WTC11 (cell line): Measurements from ENCODE around the gene TNNT1. TPM values are rescaled to one million over a fixed set of nuclear protein-coding genes. Genes with fewer than 3 reads are reported as not detected.
A peak's percentile ranks its signal among the peaks of the same experiment; 100 is the strongest.

Experiments
- ATAC-seq: fragments of 200-7000 bp; cut with Tn5 transposase; 2 replicates; pipeline ENCODE4 v1.10.0; 2021; ENCODE audit warnings: mild to moderate bottlenecking, moderate library complexity
- CTCF ChIA-PET: fragments of 300-600 bp; sonication (Branson Sonifier 250); formaldehyde crosslinking; loops from one replicate; lab custom pipeline; 2021; ENCODE audit warnings: antibody characterized with exemption; lab: Charles Lee
- POLR2A ChIA-PET: fragments of 350-600 bp; sonication (Branson Sonifier 250); formaldehyde crosslinking; loops from one replicate; lab custom pipeline; 2021; ENCODE audit warnings: antibody characterized with exemption; lab: Charles Lee
- DNase-seq: peaks from one replicate; pipeline ENCODE4 v3.0.0; 2021; ENCODE audit warnings: low spot score
- H3K27ac Mint-ChIP-seq: 2 replicates; pipeline ENCODE4 v1.8.0; 2021; ENCODE audit warnings: mixed read lengths
- H3K27me3 Mint-ChIP-seq: 2 replicates; pipeline ENCODE4 v1.8.0; 2021; ENCODE audit warnings: low read depth, mild to moderate bottlenecking, moderate library complexity, mixed read lengths
- H3K36me3 Mint-ChIP-seq: 2 replicates; pipeline ENCODE4 v1.8.0; 2021; ENCODE audit warnings: mixed read lengths
- H3K4me1 Mint-ChIP-seq: 2 replicates; pipeline ENCODE4 v1.8.0; 2022; ENCODE audit warnings: mixed read lengths
- H3K4me3 Mint-ChIP-seq: 2 replicates; pipeline ENCODE4 v1.8.0; 2021; ENCODE audit warnings: mild to moderate bottlenecking, moderate library complexity, mixed read lengths
- H3K9me3 Mint-ChIP-seq: 2 replicates; pipeline ENCODE4 v1.8.0; 2021; ENCODE audit warnings: mixed read lengths
- ARID4B ChIP-seq: sonication (generic); formaldehyde crosslinking; IDR thresholded peaks from 2 replicates; pipeline ENCODE4 v1.8.0; 2023; ENCODE audit warnings: missing genetic modification reagents, mild to moderate bottlenecking, borderline replicate concordance
- E2F5 ChIP-seq: sonication (generic); formaldehyde crosslinking; IDR thresholded peaks from 2 replicates; pipeline ENCODE4 v1.8.1; 2022; ENCODE audit warnings: mild to moderate bottlenecking, moderate library complexity, missing genetic modification reagents
- EMX1 ChIP-seq: fragments of 250-450 bp; sonication (Bioruptor Pico); IDR thresholded peaks from 2 replicates; pipeline ENCODE4 v1.8.0; 2021; ENCODE audit warnings: mild to moderate bottlenecking
- FOXK1 ChIP-seq: sonication (generic); formaldehyde crosslinking; IDR thresholded peaks from 2 replicates; pipeline ENCODE4 v1.8.0; 2022; ENCODE audit warnings: mild to moderate bottlenecking, moderate library complexity, missing genetic modification reagents
- FOXP1 ChIP-seq: sonication (generic); formaldehyde crosslinking; IDR thresholded peaks from 2 replicates; pipeline ENCODE4 v1.8.0; 2022; ENCODE audit warnings: missing genetic modification reagents, mild to moderate bottlenecking, moderate library complexity, borderline replicate concordance
- FOXP4 ChIP-seq: sonication (generic); formaldehyde crosslinking; IDR thresholded peaks from 2 replicates; pipeline ENCODE4 v1.8.0; 2022; ENCODE audit warnings: mild to moderate bottlenecking, missing genetic modification reagents
- JUN ChIP-seq: sonication (generic); formaldehyde crosslinking; IDR thresholded peaks from 2 replicates; pipeline ENCODE4 v1.8.0; 2023; ENCODE audit warnings: mild to moderate bottlenecking, missing genetic modification reagents
- MAX ChIP-seq: sonication (generic); formaldehyde crosslinking; IDR thresholded peaks from 2 replicates; pipeline ENCODE4 v1.8.0; 2022; ENCODE audit warnings: mild to moderate bottlenecking, missing genetic modification reagents
- SP1 ChIP-seq: sonication (generic); formaldehyde crosslinking; conservative IDR thresholded peaks from 2 replicates; pipeline ENCODE4 v1.8.1; 2022; ENCODE audit warnings: missing genetic modification reagents
- TEAD1 ChIP-seq: sonication (generic); formaldehyde crosslinking; IDR thresholded peaks from 2 replicates; pipeline ENCODE4 v1.8.0; 2022; ENCODE audit warnings: mild to moderate bottlenecking, missing genetic modification reagents
- USF2 ChIP-seq: sonication (generic); formaldehyde crosslinking; IDR thresholded peaks from 2 replicates; pipeline ENCODE4 v1.8.1; 2023; ENCODE audit warnings: mild to moderate bottlenecking, missing genetic modification reagents, moderate library complexity
- ZBTB43 ChIP-seq: sonication (generic); formaldehyde crosslinking; IDR thresholded peaks from 2 replicates; pipeline ENCODE4 v1.8.1; 2023; ENCODE audit warnings: mild to moderate bottlenecking, missing genetic modification reagents
- ZNF281 ChIP-seq: sonication (generic); formaldehyde crosslinking; IDR thresholded peaks from 2 replicates; pipeline ENCODE4 v1.8.0; 2023; ENCODE audit warnings: mild to moderate bottlenecking, missing genetic modification reagents
- ZNF416 ChIP-seq: fragments of 250-450 bp; sonication (Bioruptor Pico); IDR thresholded peaks from 2 replicates; pipeline ENCODE4 v1.9.0; 2021; ENCODE audit warnings: mild to moderate bottlenecking, inconsistent platforms
- total RNA-seq: library from RNA; stranded (reverse); gene quantifications from 3 replicates; pipeline ENCODE4 v1.2.3, GENCODE V29; 2021

Gene TNNT1
- total RNA-seq, 1 experiment from 2014 or later: 50.6 TPM

GRCh38 chr19:55146705-55147273 is 2.2 kb downstream of the TNNT1 start:
- DNase-seq: peak; percentile 89
- peak; percentile 90 for ATAC-seq
- Mint-ChIP-seq H3K9me3 (peaks cover 1% of the 10 kb centered on the region), H3K4me1 (peaks cover 38% of the 10 kb centered on the region), H3K27ac (peak overlapping the region; percentile 65; the same call in 1 of the 2 replicates), H3K4me3 (peak overlapping the region; percentile 65), H3K36me3 (peaks cover 10% of the 10 kb centered on the region), H3K27me3 (peaks cover 30% of the 10 kb centered on the region)
- ChIA-PET CTCF (interaction anchor here (0.5 to 3.2 kb wide), 43 partner anchors 8 to 663 kb away, joined by 3 to 108 read pairs (median 4); partner anchors contain the start of genes DNAAF3, EPS8L1, FIZ1 and HSPBP1), POLR2A (interaction anchor here (0.6 to 2.5 kb wide), 12 partner anchors 9 to 304 kb away, joined by 3 to 11 read pairs (median 3); partner anchors contain the start of genes KMT5C and PPP6R1)
- TF ChIP-seq USF2 (CRISPR knock-in tag): 0 out of 2 replicates have a peak, but pooled peaks have one; percentile 20
- TF ChIP-seq ZNF416 (CRISPR knock-in tag): no peak
- 0 out of 2 replicates have a peak, but pooled peaks have one; percentile 16 for TF ChIP-seq ZNF281 (CRISPR knock-in tag)
- TF ChIP-seq E2F5 (CRISPR knock-in tag): no peak
- no peak for TF ChIP-seq EMX1 (CRISPR knock-in tag)
- TF ChIP-seq JUN: 0 out of 2 replicates have a peak, but pooled peaks have one; percentile 26
- 0 out of 2 replicates have a peak, but pooled peaks have one; percentile 18 for TF ChIP-seq FOXP1
- peak; percentile 79 for TF ChIP-seq MAX (CRISPR knock-in tag)
- peak; percentile 87 for TF ChIP-seq SP1 (CRISPR knock-in tag)
- TF ChIP-seq TEAD1 (CRISPR knock-in tag): peak; percentile 58; the same call in 1 of the 2 replicates
- TF ChIP-seq FOXP4: no peak
- TF ChIP-seq ZBTB43 (CRISPR knock-in tag): 0 out of 2 replicates have a peak, but pooled peaks have one; percentile 47
- TF ChIP-seq FOXK1 (CRISPR knock-in tag): peak; percentile 63; the same call in 1 of the 2 replicates
- TF ChIP-seq ARID4B (CRISPR knock-in tag): peak; percentile 38; the same call in 1 of the 2 replicates
